ENCODE results near the gene PFKFB4. TPM values are rescaled to one million over a fixed set of nuclear protein-coding genes. Genes with fewer than 3 reads are reported as not detected.

The PFKFB4 gene
- total and polyA plus RNA-seq, 2 of the 8 experiments (the other 6 are each of a cell fraction or from before 2014, with no cell fraction given), result 10.7 to 20.1 TPM

DNA sequence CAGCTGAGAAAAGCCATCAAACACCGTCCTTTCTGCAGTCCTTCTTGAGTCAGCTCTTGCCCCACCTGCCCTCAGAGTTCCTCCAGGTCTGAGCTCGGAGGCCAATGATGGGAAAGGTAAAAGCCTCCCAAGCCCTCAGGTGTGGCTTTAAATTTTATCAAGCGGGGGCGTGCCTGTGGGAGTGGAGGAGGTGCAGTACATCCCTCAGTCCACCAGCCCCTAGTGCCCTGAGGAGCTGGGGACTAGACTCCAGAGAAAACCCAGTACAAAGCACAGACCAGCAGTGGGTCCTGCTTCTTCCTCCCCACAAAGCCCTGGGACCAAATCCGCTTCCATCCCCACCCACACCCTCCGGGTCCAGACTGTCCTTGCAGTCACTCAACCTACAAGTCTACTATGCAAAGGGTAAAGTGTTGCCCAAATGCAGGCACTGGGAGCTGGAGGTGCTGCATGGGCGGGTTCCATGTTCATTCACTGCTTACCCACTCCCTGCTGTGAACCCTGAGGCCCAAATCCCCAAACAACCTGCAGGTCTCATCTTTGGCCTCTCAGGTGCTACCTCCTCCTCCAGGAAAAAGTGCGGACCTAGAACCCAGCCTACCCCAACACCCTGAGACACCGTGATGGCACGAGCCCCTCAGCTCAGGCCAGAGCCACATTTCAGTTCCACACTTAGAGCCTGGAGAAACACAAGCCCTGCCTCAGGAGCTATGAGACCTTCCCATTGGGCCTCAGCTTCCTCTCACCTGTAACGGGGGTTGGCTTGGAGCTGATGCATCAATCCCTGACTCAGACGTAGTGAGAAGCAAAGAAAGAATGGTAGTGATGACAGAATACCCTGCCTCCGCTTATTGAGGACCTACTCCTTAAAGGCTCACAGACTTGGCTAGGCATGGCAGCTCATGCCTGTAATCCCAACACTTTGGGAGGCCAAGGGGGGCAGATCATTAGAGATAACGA is 2.4 kb downstream of the PFKFB4 start:
- WGBS, 2 experiments (ENCODE audit: extremely low coverage in 1 of 2, insufficient coverage in 1 of 2, insufficient read length in 1 of 2, insufficient replicate concordance in 2 of 2, low coverage in 1 of 2, low lambda C conversion rate in 2 of 2, missing lambda C conversion rate in 1 of 2), result 93% methylated on average over 14 of the region's 14 CpGs; no CpG with 5 or more reads in 1 of the 2 experiments
- Histone ChIP-seq H3K56ac (replicated peaks; ENCODE audit: insufficient read length, low read depth, low read length) (no peak overlapping the region), H4K91ac (replicated peaks; ENCODE audit: insufficient read length, low read length) (no peak overlapping the region), H3K18ac (ENCODE audit: extremely low read depth, low read length) (no peak overlapping the region), H2AFZ (ENCODE audit: low read length) (no peak overlapping the region), H3K4me2 (ENCODE audit: insufficient read depth in 1 of 2, low read depth in 2 of 2, low read length in 2 of 2) (peak overlapping the region; percentile 25 to 84; a peak in 3 of 4 replicates), H3K27me3 (replicated peaks in 1 of 4; ENCODE audit: control insufficient read depth in 3 of 4, extremely low read depth in 1 of 4, insufficient read depth in 3 of 4, low read length in 3 of 4) (no peaks in the 10 kb centered on the region), H4K5ac (ENCODE audit: insufficient read length, low read depth, low read length) (no peak overlapping the region), H3K79me1 (ENCODE audit: low read depth, low read length) (peaks cover 11% of the 10 kb centered on the region), H4K8ac (ENCODE audit: extremely low read depth, insufficient read depth, low read length) (no peak overlapping the region), H3K27ac (ENCODE audit: low read depth, low read length) (no peak overlapping the region), H3K9me3 (ENCODE audit: insufficient read depth in 2 of 2, low read depth in 1 of 2, low read length in 1 of 2) (no peaks in the 10 kb centered on the region), H2BK5ac (ENCODE audit: low read depth, low read length) (no peak overlapping the region; the same call in 1 of the 2 replicates), H3K4me3 (ENCODE audit: extremely low read depth in 1 of 4, insufficient read depth in 2 of 4, low read depth in 3 of 4, low read length in 4 of 4) (no peak overlapping the region), H4K20me1 (replicated peaks in 1 of 2; ENCODE audit: control insufficient read depth in 1 of 2, insufficient read depth in 2 of 2, low read length in 2 of 2) (peaks cover 0 to 8% of the 10 kb centered on the region in 2 experiments), H2AK5ac (ENCODE audit: low read depth, low read length) (no peak overlapping the region), H3K23ac (ENCODE audit: insufficient read length) (no peak overlapping the region), H3K36me3 (ENCODE audit: control insufficient read depth in 2 of 4, insufficient read depth in 4 of 4, low read length in 3 of 4) (no peaks in the 10 kb centered on the region; a peak in 1 of 8 replicates), H3K9ac (replicated peaks in 1 of 4; ENCODE audit: extremely low read depth in 1 of 4, low read depth in 3 of 4, low read length in 3 of 4) (no peak overlapping the region; a peak in 1 of 7 replicates), H2BK20ac (ENCODE audit: low read length) (no peak overlapping the region), H3K4me1 (replicated peaks in 1 of 4; ENCODE audit: control insufficient read depth in 3 of 4, insufficient read depth in 4 of 4, low read length in 3 of 4) (peaks cover 0 to 15% (median 8%) of the 10 kb centered on the region in 4 experiments; a peak in 6 of 7 replicates), H3K79me2 (ENCODE audit: control insufficient read depth in 1 of 2, insufficient read depth in 2 of 2, low read length in 2 of 2) (peaks cover 0 to 27% of the 10 kb centered on the region in 2 experiments; a peak in 1 of 4 replicates), H3K23me2 (ENCODE audit: low read depth, low read length) (peaks cover 2% of the 10 kb centered on the region; the same call in 1 of the 2 replicates), H2BK12ac (ENCODE audit: low read depth, low read length) (no peak overlapping the region), H3K14ac (ENCODE audit: insufficient read length) (no peak overlapping the region), H3K4ac (replicated peaks; ENCODE audit: insufficient read length, low read depth, low read length) (no peak overlapping the region), H2BK15ac (ENCODE audit: low read length) (no peak overlapping the region), H2BK120ac (replicated peaks; ENCODE audit: low read depth, low read length) (no peak overlapping the region)
- DNase-seq (ENCODE audit: low read depth in 1 of 2, low spot score in 2 of 2) (peak in 1 of 2 experiments; percentile 45), FAIRE-seq (no peak)
- ChIA-PET POLR2A (ENCODE audit: partially characterized antibody) (interaction anchor here (0.9 to 6.0 kb wide), 11 partner anchors 9 to 127 kb away, joined by 3 to 34 read pairs (median 3); partner anchors contain the start of genes ATRIP, CCDC51, SLC26A6 and TMA7), CTCF (ENCODE audit: partially characterized antibody) (interaction anchor here (0.8 to 3.6 kb wide), 12 partner anchors 7 to 146 kb away, joined by 3 to 15 read pairs (median 4); partner anchors contain the start of gene SLC26A6)
- TF ChIP-seq SIRT6 (IDR thresholded peaks at IDR 0.05; ENCODE audit: low read length) (no peak), CHD1 (IDR thresholded peaks at IDR 0.05; ENCODE audit: low read depth, low read length) (no peak), SUZ12 (IDR thresholded peaks at IDR 0.05; ENCODE audit: low read length) (no peak), POLR2AphosphoS5 (IDR thresholded peaks at IDR 0.05; ENCODE audit: low read depth, low read length) (no peak)

Measured in H1 (cell line).